ENCODE results near the gene FANCC. TPM values are rescaled to one million over a fixed set of nuclear protein-coding genes. Genes with fewer than 3 reads are reported as not detected.

FANCC gene
- total RNA-seq, 1 donor: 15.9 TPM

DNA sequence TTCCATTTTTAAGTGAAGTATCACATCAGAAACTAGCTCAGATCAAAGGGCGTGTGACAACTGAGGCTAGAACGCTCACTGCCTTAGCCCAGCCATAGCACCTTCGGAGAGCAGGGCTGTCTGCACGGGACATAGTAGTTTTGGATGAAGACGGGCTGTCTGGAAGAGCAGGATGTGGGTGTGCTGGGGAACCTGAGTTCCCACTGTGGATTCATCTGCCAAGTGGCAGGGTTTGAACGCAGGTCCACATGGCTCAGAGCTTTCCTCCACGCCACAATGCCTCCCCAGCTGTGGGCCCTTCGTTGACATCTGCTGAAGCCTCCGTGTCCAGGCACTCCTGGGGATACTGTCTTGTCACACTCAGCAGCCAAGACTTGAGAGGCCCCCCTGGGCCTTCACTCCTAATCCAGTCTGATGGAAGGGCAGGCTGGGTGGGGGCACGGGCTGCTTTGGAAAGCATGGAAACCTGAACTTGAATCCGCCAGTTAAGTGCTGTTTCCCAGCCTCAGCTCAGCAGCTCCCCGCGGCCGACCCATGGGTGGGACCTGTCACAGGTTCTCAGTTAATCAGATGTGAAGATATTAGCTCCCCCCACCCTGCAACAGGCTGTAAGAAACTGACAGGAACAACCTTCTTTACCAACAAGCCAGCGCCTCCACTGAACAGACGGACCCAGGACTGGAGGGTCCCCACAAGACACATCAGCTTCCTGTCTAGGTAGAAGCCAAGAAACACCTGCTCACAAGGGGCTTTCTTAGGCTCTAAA lies 228.1 kb downstream of the FANCC start:
- no peak overlapping the region for H3K4me3 ChIP-seq (ENCODE audit: low read depth, low read length)
- DNase-seq (ENCODE audit: low read depth): no peak
- no peak for TF ChIP-seq CTCF (IDR thresholded peaks at IDR 0.05; ENCODE audit: insufficient read depth, low read length)

DNA sequence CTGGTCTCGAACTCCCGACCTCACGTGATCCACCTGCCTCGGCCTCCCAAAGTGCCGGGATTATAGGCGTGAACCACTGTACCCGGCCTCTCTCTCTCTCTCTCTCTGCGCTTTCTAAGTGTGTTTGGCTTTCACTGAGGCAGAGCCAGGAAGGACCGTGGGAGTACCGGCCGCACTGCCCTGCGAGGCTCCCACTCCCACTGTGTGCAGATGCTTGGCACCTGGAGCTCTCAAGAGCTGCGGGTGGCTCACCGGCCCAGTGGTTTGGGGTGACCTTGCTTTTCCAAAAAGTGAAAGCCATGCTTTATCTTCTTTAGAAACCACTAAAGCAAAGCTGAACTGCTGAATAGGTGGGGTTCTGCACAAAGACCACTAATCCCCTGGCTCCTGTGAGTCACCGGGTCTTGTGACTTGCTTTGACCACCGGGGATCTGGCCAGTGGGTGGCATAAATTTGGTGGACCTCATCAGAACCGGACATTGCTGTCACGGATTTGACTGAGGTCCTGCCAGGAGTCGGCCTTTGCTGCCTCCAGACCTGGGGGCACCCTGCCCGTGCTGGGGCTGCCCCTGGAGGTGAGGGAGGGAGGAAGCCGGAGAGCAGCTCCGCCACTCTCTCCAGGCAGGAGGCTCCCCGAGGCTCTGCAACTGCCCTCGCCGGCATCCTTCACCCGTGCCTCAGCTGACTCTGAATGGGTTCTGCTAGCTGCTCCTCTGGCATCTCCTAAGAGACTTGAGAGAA lies 228.9 kb downstream of the FANCC start:
- no peak for TF ChIP-seq CTCF (IDR thresholded peaks at IDR 0.05; ENCODE audit: insufficient read depth, low read length)
- H3K4me3 ChIP-seq (ENCODE audit: low read depth, low read length): no peak overlapping the region
- no peak for DNase-seq (ENCODE audit: low read depth)

DNA sequence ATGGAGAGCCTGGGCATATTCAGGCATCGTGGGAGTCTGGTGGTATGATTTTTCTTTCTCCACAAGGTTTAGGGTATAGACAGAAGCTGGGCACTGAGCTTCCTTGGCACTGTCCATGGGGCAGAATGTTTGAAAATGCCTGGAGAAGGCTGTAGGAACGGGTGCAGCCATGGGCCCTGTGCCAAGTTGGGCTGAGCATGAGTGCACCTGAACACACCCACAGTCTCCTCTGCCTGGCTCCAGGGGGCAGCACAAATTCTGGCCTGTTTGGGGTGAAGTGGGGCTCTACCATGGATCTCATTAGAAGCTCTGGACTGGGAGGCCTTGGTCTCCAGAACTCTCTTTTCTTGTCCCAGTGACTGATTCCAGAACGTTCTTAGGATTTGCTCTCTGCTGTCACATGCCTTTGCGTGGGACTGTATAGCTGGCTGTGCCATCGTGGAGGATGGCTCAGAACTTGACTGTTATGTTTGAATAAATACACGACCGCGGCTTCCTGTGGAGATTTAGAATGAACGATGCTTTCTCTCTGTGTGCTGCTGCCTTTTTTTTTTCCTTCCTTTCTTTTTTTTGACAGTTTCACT lies 229.8 kb downstream of the FANCC start:
- TF ChIP-seq CTCF (IDR thresholded peaks at IDR 0.05; ENCODE audit: insufficient read depth, low read length): peak; percentile 15
- DNase-seq (ENCODE audit: low read depth): no peak
- no peak overlapping the region for H3K4me3 ChIP-seq (ENCODE audit: low read depth, low read length)

DNA sequence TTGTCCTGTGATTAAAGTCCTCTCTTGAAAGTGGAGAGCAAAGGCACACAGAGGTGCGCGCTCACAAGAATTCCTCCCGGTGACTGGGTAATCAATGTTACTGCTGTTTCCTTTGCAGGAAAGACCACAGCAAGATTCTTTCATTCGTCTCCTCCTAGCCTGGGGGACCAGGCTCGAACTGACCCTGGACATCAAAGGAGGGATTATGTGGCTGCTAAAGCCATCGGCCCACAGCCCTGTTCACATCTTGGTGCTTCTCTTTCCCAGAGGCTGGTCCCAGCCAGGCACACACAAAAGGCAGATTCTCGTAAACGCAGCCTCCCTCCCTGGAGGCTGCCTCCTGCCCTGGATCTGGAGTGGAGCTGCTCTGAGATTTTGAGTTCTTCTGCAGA lies 230.9 kb downstream of the FANCC start:
- DNase-seq (ENCODE audit: low read depth): no peak
- TF ChIP-seq CTCF (IDR thresholded peaks at IDR 0.05; ENCODE audit: insufficient read depth, low read length): no peak
- H3K4me3 ChIP-seq (ENCODE audit: low read depth, low read length): no peak overlapping the region

GRCh38 chr9:95085861-95086563 lies 231.5 kb downstream of the FANCC start:
- no peak for TF ChIP-seq CTCF (IDR thresholded peaks at IDR 0.05; ENCODE audit: insufficient read depth, low read length)
- H3K4me3 ChIP-seq (ENCODE audit: low read depth, low read length): no peak overlapping the region
- no peak for DNase-seq (ENCODE audit: low read depth)

DNA sequence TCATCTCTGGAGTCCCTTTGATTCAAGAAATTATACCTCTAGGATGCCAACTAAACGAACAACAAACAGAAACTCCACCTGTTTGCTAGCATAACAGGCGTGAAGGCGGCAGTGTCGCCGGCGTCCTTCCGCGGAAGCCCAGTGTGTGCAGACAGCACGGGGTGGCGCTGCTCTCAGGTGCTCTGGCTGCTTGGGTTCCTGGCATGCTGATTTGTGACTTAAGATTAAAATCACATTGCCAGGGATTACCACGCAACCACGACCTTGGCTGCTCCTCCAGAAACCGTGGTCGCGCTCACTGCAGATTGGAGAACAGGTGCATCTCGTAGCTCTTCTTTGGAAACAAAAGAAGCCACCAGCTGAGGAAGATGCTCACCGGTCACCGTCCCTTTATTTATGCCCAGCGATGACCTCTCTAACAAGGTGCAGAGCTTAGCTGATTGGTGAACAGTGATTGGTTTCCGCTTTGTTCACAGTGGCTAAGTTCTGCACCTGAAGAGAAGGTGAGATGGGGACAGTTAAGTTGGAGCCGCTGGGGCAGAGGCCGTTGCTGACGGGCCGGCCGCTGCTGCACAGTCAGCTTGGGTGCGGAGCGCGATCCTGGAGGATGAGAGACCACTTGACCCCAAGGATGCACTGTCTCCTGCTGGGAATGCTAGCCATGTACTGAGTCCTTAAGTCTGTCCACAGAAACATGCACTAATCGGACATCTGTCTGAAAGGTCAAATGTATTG lies 232.3 kb downstream of the FANCC start:
- H3K4me3 ChIP-seq (ENCODE audit: low read depth, low read length): no peak overlapping the region
- no peak for DNase-seq (ENCODE audit: low read depth)
- TF ChIP-seq CTCF (IDR thresholded peaks at IDR 0.05; ENCODE audit: insufficient read depth, low read length): no peak
